WTC11 (cell line): ENCODE measurements around the gene LCLAT1. TPM values are rescaled to one million over a fixed set of nuclear protein-coding genes. Genes with fewer than 3 reads are reported as not detected.

Experiments used
- ATAC-seq: fragments of 200-7000 bp; cut with Tn5 transposase; 2 replicates; pipeline ENCODE4 v1.10.0; 2021; ENCODE audit warnings: mild to moderate bottlenecking, moderate library complexity
- CTCF ChIA-PET: fragments of 300-600 bp; sonication (Branson Sonifier 250); formaldehyde crosslinking; loops from one replicate; lab custom pipeline; 2021; ENCODE audit warnings: antibody characterized with exemption; lab: Charles Lee
- POLR2A ChIA-PET: fragments of 350-600 bp; sonication (Branson Sonifier 250); formaldehyde crosslinking; loops from one replicate; lab custom pipeline; 2021; ENCODE audit warnings: antibody characterized with exemption; lab: Charles Lee
- DNase-seq: peaks from one replicate; pipeline ENCODE4 v3.0.0; 2021; ENCODE audit warnings: low spot score
- H3K27ac Mint-ChIP-seq: 2 replicates; pipeline ENCODE4 v1.8.0; 2021; ENCODE audit warnings: mixed read lengths
- H3K27me3 Mint-ChIP-seq: 2 replicates; pipeline ENCODE4 v1.8.0; 2021; ENCODE audit warnings: low read depth, mild to moderate bottlenecking, moderate library complexity, mixed read lengths
- H3K36me3 Mint-ChIP-seq: 2 replicates; pipeline ENCODE4 v1.8.0; 2021; ENCODE audit warnings: mixed read lengths
- H3K4me1 Mint-ChIP-seq: 2 replicates; pipeline ENCODE4 v1.8.0; 2022; ENCODE audit warnings: mixed read lengths
- H3K4me3 Mint-ChIP-seq: 2 replicates; pipeline ENCODE4 v1.8.0; 2021; ENCODE audit warnings: mild to moderate bottlenecking, moderate library complexity, mixed read lengths
- H3K9me3 Mint-ChIP-seq: 2 replicates; pipeline ENCODE4 v1.8.0; 2021; ENCODE audit warnings: mixed read lengths
- CBFB ChIP-seq: sonication (generic); formaldehyde crosslinking; IDR thresholded peaks from 2 replicates; pipeline ENCODE4 v1.8.1; 2022; ENCODE audit warnings: mild to moderate bottlenecking, low read depth, missing genetic modification reagents
- CREB1 ChIP-seq: sonication (generic); formaldehyde crosslinking; IDR thresholded peaks from 2 replicates; pipeline ENCODE4 v1.8.0; 2023; ENCODE audit warnings: mild to moderate bottlenecking, missing genetic modification reagents
- EMX1 ChIP-seq: fragments of 250-450 bp; sonication (Bioruptor Pico); IDR thresholded peaks from 2 replicates; pipeline ENCODE4 v1.8.0; 2021; ENCODE audit warnings: mild to moderate bottlenecking
- NFATC4 ChIP-seq: fragments of 250-450 bp; sonication (Bioruptor Pico); IDR thresholded peaks from 2 replicates; pipeline ENCODE4 v1.9.0; 2021; ENCODE audit warnings: mild to moderate bottlenecking
- NR1H2 ChIP-seq: sonication (generic); formaldehyde crosslinking; IDR thresholded peaks from 2 replicates; pipeline ENCODE4 v1.9.0; 2021; ENCODE audit warnings: mild to moderate bottlenecking, moderate library complexity, missing genetic modification reagents
- SMAD4 ChIP-seq: sonication (generic); formaldehyde crosslinking; IDR thresholded peaks from 2 replicates; pipeline ENCODE4 v1.8.0; 2022; ENCODE audit warnings: mild to moderate bottlenecking, missing genetic modification reagents
- TCF7 ChIP-seq: sonication (generic); formaldehyde crosslinking; IDR thresholded peaks from 2 replicates; pipeline ENCODE4 v1.8.0; 2022; ENCODE audit warnings: mild to moderate bottlenecking, low read depth, missing genetic modification reagents, moderate library complexity
- TEAD1 ChIP-seq: sonication (generic); formaldehyde crosslinking; IDR thresholded peaks from 2 replicates; pipeline ENCODE4 v1.8.0; 2022; ENCODE audit warnings: mild to moderate bottlenecking, missing genetic modification reagents
- TEAD4 ChIP-seq: sonication (generic); formaldehyde crosslinking; IDR thresholded peaks from 2 replicates; pipeline ENCODE4 v1.8.0; 2022; ENCODE audit warnings: mild to moderate bottlenecking, missing genetic modification reagents
- ZNF121 ChIP-seq: sonication (generic); formaldehyde crosslinking; IDR thresholded peaks from 2 replicates; pipeline ENCODE4 v1.8.0; 2023; ENCODE audit warnings: missing genetic modification reagents
- ZNF416 ChIP-seq: fragments of 250-450 bp; sonication (Bioruptor Pico); IDR thresholded peaks from 2 replicates; pipeline ENCODE4 v1.9.0; 2021; ENCODE audit warnings: mild to moderate bottlenecking, inconsistent platforms
- ZNF671 ChIP-seq: fragments of 250-450 bp; sonication (Bioruptor Pico); IDR thresholded peaks from 2 replicates; pipeline ENCODE4 v1.8.0; 2021; ENCODE audit warnings: mild to moderate bottlenecking
- total RNA-seq: library from RNA; stranded (reverse); gene quantifications from 3 replicates; pipeline ENCODE4 v1.2.3, GENCODE V29; 2021
- TF ChIP-seq, protein P1 (sequence below): sonication (generic); formaldehyde crosslinking; IDR thresholded peaks from 2 replicates; pipeline ENCODE4 v1.8.1; 2023; ENCODE audit warnings: mild to moderate bottlenecking, missing genetic modification reagents
- TF ChIP-seq, protein P2 (sequence below): sonication (generic); formaldehyde crosslinking; IDR thresholded peaks from 2 replicates; pipeline ENCODE4 v1.8.0; 2022; ENCODE audit warnings: mild to moderate bottlenecking, missing genetic modification reagents
- TF ChIP-seq, protein P3 (sequence below): sonication (generic); formaldehyde crosslinking; IDR thresholded peaks from 2 replicates; pipeline ENCODE4 v1.8.1; 2023; ENCODE audit warnings: mild to moderate bottlenecking, missing genetic modification reagents, borderline replicate concordance
- TF ChIP-seq, protein P4 (sequence below): sonication (generic); formaldehyde crosslinking; IDR thresholded peaks from 2 replicates; pipeline ENCODE4 v1.8.0; 2023; ENCODE audit warnings: mild to moderate bottlenecking, missing genetic modification reagents
- TF ChIP-seq, protein P5 (sequence below): sonication (generic); formaldehyde crosslinking; IDR thresholded peaks from 2 replicates; pipeline ENCODE4 v1.8.1; 2022; ENCODE audit warnings: mild to moderate bottlenecking, moderate library complexity, missing genetic modification reagents

Gene LCLAT1
- total RNA-seq, 1 experiment from 2014 or later: 22.3 TPM

DNA sequence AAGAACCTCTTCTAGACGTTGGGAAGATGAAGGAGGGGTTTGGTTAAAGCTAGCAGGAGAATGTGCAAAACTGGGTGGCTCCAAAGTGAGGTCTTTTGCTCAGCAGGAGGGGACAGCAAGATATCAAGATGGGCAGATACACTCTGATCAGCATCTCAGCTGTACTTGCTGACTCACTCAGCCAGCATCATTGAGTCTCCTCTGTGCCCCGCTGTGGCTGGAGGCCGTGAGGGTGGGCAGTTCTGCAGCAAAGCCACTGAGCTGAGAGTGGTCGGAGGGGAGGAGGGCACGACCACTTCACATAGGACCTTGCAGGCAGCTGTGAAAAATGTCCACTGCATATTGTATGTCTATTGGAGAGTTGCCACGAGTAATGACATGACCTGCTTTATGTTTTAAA is 208.2 kb downstream of the LCLAT1 start:
- Mint-ChIP-seq H3K27me3 (peaks cover 40% of the 10 kb centered on the region), H3K9me3 (peaks cover 11% of the 10 kb centered on the region), H3K4me1 (peaks cover 29% of the 10 kb centered on the region), H3K4me3 (no peak overlapping the region), H3K36me3 (no peaks in the 10 kb centered on the region), H3K27ac (no peak overlapping the region)
- ChIA-PET CTCF (interaction anchor here (1.0 to 2.3 kb wide), 3 partner anchors 56 to 490 kb away, joined by 3 to 14 read pairs (median 4); no protein-coding TSS in a partner anchor), POLR2A (no interaction called here)
- DNase-seq (no peak), ATAC-seq (no peak)
- TF ChIP-seq TEAD1 (CRISPR knock-in tag) (no peak), TCF7 (CRISPR knock-in tag) (no peak), CBFB (CRISPR knock-in tag) (no peak), SMAD4 (CRISPR knock-in tag) (no peak), TEAD4 (no peak), ZNF121 (CRISPR knock-in tag) (no peak), NFATC4 (CRISPR knock-in tag) (no peak)
- TF ChIP-seq, protein P1, sequence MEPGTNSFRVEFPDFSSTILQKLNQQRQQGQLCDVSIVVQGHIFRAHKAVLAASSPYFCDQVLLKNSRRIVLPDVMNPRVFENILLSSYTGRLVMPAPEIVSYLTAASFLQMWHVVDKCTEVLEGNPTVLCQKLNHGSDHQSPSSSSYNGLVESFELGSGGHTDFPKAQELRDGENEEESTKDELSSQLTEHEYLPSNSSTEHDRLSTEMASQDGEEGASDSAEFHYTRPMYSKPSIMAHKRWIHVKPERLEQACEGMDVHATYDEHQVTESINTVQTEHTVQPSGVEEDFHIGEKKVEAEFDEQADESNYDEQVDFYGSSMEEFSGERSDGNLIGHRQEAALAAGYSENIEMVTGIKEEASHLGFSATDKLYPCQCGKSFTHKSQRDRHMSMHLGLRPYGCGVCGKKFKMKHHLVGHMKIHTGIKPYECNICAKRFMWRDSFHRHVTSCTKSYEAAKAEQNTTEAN (CRISPR knock-in tag): no peak
- TF ChIP-seq, protein P2, sequence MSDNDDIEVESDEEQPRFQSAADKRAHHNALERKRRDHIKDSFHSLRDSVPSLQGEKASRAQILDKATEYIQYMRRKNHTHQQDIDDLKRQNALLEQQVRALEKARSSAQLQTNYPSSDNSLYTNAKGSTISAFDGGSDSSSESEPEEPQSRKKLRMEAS (CRISPR knock-in tag): no peak
- TF ChIP-seq, protein P3, sequence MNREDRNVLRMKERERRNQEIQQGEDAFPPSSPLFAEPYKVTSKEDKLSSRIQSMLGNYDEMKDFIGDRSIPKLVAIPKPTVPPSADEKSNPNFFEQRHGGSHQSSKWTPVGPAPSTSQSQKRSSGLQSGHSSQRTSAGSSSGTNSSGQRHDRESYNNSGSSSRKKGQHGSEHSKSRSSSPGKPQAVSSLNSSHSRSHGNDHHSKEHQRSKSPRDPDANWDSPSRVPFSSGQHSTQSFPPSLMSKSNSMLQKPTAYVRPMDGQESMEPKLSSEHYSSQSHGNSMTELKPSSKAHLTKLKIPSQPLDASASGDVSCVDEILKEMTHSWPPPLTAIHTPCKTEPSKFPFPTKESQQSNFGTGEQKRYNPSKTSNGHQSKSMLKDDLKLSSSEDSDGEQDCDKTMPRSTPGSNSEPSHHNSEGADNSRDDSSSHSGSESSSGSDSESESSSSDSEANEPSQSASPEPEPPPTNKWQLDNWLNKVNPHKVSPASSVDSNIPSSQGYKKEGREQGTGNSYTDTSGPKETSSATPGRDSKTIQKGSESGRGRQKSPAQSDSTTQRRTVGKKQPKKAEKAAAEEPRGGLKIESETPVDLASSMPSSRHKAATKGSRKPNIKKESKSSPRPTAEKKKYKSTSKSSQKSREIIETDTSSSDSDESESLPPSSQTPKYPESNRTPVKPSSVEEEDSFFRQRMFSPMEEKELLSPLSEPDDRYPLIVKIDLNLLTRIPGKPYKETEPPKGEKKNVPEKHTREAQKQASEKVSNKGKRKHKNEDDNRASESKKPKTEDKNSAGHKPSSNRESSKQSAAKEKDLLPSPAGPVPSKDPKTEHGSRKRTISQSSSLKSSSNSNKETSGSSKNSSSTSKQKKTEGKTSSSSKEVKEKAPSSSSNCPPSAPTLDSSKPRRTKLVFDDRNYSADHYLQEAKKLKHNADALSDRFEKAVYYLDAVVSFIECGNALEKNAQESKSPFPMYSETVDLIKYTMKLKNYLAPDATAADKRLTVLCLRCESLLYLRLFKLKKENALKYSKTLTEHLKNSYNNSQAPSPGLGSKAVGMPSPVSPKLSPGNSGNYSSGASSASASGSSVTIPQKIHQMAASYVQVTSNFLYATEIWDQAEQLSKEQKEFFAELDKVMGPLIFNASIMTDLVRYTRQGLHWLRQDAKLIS (CRISPR knock-in tag): no peak

DNA sequence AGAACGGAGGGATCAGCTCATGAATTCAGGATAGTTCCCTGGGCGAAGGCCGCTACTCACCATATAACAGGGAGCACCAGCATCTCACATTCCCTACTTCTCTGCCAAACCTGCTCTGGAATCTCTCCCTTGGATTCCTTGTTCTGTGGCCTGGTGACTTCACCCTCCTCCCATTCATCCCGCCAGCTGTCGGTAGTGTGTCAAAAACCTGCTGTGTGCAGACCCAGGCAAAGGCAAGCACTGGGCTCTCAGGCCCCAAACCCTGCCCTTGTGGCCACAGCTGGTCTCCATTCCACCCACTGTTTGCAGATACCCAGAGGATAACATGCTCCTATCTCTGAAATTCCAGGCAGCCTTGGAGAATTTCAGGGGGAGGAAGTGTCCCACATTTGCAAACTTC is 208.6 kb downstream of the LCLAT1 start:
- Mint-ChIP-seq H3K9me3 (peaks cover 11% of the 10 kb centered on the region), H3K4me1 (peaks cover 25% of the 10 kb centered on the region), H3K4me3 (no peak overlapping the region), H3K27me3 (peaks cover 36% of the 10 kb centered on the region), H3K27ac (no peak overlapping the region), H3K36me3 (no peaks in the 10 kb centered on the region)
- DNase-seq (no peak), ATAC-seq (no peak)
- CTCF ChIA-PET: interaction anchor here (1.3 to 2.3 kb wide), 2 partner anchors 56 to 491 kb away, joined by 3 to 14 read pairs; no protein-coding TSS in a partner anchor
- TF ChIP-seq CREB1 (no peak), ZNF671 (no peak), SMAD4 (CRISPR knock-in tag) (no peak), ZNF416 (CRISPR knock-in tag) (no peak), NR1H2 (CRISPR knock-in tag) (no peak), EMX1 (no peak)
- TF ChIP-seq, protein P2 (CRISPR knock-in tag): no peak
- TF ChIP-seq, protein P4, sequence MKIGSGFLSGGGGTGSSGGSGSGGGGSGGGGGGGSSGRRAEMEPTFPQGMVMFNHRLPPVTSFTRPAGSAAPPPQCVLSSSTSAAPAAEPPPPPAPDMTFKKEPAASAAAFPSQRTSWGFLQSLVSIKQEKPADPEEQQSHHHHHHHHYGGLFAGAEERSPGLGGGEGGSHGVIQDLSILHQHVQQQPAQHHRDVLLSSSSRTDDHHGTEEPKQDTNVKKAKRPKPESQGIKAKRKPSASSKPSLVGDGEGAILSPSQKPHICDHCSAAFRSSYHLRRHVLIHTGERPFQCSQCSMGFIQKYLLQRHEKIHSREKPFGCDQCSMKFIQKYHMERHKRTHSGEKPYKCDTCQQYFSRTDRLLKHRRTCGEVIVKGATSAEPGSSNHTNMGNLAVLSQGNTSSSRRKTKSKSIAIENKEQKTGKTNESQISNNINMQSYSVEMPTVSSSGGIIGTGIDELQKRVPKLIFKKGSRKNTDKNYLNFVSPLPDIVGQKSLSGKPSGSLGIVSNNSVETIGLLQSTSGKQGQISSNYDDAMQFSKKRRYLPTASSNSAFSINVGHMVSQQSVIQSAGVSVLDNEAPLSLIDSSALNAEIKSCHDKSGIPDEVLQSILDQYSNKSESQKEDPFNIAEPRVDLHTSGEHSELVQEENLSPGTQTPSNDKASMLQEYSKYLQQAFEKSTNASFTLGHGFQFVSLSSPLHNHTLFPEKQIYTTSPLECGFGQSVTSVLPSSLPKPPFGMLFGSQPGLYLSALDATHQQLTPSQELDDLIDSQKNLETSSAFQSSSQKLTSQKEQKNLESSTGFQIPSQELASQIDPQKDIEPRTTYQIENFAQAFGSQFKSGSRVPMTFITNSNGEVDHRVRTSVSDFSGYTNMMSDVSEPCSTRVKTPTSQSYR (CRISPR knock-in tag): no peak
- TF ChIP-seq, protein P5, sequence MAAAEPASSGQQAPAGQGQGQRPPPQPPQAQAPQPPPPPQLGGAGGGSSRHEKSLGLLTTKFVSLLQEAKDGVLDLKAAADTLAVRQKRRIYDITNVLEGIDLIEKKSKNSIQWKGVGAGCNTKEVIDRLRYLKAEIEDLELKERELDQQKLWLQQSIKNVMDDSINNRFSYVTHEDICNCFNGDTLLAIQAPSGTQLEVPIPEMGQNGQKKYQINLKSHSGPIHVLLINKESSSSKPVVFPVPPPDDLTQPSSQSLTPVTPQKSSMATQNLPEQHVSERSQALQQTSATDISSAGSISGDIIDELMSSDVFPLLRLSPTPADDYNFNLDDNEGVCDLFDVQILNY (CRISPR knock-in tag): no peak
- POLR2A ChIA-PET: no interaction called here
